Prostate gland (tissue), 2 donors: ENCODE measurements around the gene RAB6B. TPM values are rescaled to one million over a fixed set of nuclear protein-coding genes. Genes with fewer than 3 reads are reported as not detected.

Source experiments
- DNase-seq: peaks from one replicate; pipeline ENCODE4 v3.0.0-alpha.2; 2019; ENCODE audit warnings: low spot score
- H3K27ac ChIP-seq, 2 donors: fragments of 200-600 bp; sonication (generic); 2 replicates each; pipeline ENCODE4 v1.5.1; 2017 to 2019
- H3K27me3 ChIP-seq: fragments of 200-600 bp; sonication (generic); replicated peaks from 2 replicates; pipeline ENCODE4 v1.5.1; 2019; ENCODE audit not compliant: insufficient read depth
- H3K36me3 ChIP-seq, 2 donors: fragments of 200-600 bp; sonication (generic); 1 replicate in 1 of 2; 2 replicates in 1 of 2; pipeline versions ENCODE4 v1.5.1 to v1.8.1; 2017 to 2019
- H3K4me1 ChIP-seq: fragments of 200-600 bp; sonication (generic); replicated peaks from 2 replicates; pipeline ENCODE4 v1.5.1; 2019
- H3K4me3 ChIP-seq, 2 donors: fragments of 200-600 bp; sonication (generic); 2 replicates each; pipeline ENCODE4 v1.5.1; 2017 to 2019
- H3K9me3 ChIP-seq: fragments of 200-600 bp; sonication (generic); 2 replicates; pipeline ENCODE4 v1.5.1; 2017
- POLR2A ChIP-seq: fragments of 450-650 bp; IDR thresholded peaks from one replicate; pipeline ENCODE4 v1.6.1; 2016; ENCODE audit warnings: antibody characterized with exemption, mild to moderate bottlenecking
- POLR2AphosphoS5 ChIP-seq: sonication (generic); formaldehyde crosslinking; IDR thresholded peaks from one replicate; pipeline ENCODE4 v1.6.1; 2017; ENCODE audit warnings: antibody characterized with exemption
- WGBS: methylation state at CpG from one replicate; pipeline ENCODE4 v1.1.5; 2018; 5-methylcytosine and 5-hydroxymethylcytosine counted together
- intact Hi-C: fragments of 100-400 bp; cut with DNase I; formaldehyde crosslinking; loops from one replicate; pipeline ENCODE4 v1.14.2; 2022
- total RNA-seq, 2 donors: library from RNA; depleted of rRNA; stranded (reverse); fragments of >200 nt; gene quantifications; one replicate each; pipeline ENCODE4 v1.1.0, GENCODE V29; 2016
- TF ChIP-seq, protein P1 (sequence below), 4 experiments: fragments of 200-600 bp in 2 of 4; fragments of 450-650 bp in 2 of 4; sonication (generic) in 2 of 4; IDR thresholded peaks; 1 replicate in 3 of 4; 2 replicates in 1 of 4; pipeline ENCODE4 v1.5.1; 2016 to 2019; ENCODE audit warnings: antibody characterized with exemption in 4 of 4, mild to moderate bottlenecking in 2 of 4, moderate library complexity in 2 of 4

Gene RAB6B
- total RNA-seq, 2 donors from 2014 or later = 4.5 to 7.1 TPM

DNA sequence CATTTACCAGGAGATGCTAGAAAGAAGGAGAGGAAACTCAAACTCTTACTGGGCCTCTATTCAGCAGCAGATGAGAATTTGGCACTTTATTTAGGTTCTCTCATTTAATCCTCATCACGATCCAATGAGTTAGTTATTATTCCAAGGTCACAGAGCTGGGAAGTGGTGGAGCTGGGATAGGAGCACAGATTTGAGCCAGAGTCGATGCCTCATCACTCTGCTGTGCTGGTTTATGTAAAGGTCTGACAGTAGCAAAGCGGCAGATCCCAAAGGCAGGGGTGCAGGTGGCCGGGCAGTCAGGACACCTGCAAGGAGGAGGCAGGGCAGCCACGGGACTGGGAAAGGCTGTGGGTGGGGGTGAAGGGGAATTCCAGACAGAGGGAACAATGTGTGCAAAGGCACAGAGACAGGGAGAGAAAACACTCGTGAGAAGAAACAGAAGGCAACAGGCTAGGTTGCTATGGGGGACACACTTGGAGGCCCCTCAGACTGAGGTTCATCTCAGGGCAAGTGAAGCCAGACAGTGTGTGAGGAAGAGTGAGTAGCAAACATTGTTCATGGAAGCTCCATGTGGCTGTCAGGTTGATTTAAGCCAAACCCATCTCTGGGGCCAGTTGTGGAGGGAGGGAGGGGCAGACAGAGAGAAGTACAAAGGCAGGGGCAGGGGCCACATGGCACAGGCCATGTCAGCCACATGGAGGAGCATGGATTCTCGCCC is 26.8 kb downstream of the RAB6B start:
- Histone ChIP-seq H3K27ac (no peak overlapping the region), H3K4me1 (no peaks in the 10 kb centered on the region), H3K9me3 (no peaks in the 10 kb centered on the region), H3K36me3 (no peaks in the 10 kb centered on the region), H3K27me3 (no peaks in the 10 kb centered on the region), H3K4me3 (no peak overlapping the region)
- intact Hi-C loops = no loop called here
- TF ChIP-seq POLR2AphosphoS5 = no peak
- TF ChIP-seq, protein P1, sequence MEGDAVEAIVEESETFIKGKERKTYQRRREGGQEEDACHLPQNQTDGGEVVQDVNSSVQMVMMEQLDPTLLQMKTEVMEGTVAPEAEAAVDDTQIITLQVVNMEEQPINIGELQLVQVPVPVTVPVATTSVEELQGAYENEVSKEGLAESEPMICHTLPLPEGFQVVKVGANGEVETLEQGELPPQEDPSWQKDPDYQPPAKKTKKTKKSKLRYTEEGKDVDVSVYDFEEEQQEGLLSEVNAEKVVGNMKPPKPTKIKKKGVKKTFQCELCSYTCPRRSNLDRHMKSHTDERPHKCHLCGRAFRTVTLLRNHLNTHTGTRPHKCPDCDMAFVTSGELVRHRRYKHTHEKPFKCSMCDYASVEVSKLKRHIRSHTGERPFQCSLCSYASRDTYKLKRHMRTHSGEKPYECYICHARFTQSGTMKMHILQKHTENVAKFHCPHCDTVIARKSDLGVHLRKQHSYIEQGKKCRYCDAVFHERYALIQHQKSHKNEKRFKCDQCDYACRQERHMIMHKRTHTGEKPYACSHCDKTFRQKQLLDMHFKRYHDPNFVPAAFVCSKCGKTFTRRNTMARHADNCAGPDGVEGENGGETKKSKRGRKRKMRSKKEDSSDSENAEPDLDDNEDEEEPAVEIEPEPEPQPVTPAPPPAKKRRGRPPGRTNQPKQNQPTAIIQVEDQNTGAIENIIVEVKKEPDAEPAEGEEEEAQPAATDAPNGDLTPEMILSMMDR (IDR thresholded peaks at IDR 0.05) = no peak
- no peak for TF ChIP-seq POLR2A
- 71% methylated on average over 7 of the region's 7 CpGs for WGBS
- DNase-seq = no peak

DNA sequence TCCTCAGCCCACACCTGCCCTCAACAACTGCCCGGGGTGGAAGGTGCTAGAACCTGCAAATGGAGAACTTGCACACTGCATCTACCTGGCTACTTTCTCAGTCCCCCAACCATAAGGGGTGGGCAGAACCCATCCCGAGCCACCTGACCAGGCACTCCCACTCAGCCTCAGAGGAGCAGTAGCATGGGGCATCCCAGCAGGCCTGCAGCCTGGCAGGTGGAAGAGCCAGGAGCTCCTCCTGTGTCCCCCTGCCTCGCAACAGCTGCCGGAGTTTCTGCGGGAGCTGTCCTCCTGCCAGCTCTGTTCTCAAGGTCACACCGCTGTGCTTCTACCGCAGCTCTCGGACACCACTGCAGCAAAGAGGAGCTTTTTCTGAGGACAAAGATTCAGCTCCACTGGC is 27.5 kb downstream of the RAB6B start:
- Histone ChIP-seq H3K36me3 (no peaks in the 10 kb centered on the region), H3K4me1 (no peaks in the 10 kb centered on the region), H3K9me3 (no peaks in the 10 kb centered on the region), H3K27me3 (no peaks in the 10 kb centered on the region), H3K27ac (no peak overlapping the region), H3K4me3 (no peak overlapping the region)
- no peak for DNase-seq
- TF ChIP-seq POLR2A (no peak), POLR2AphosphoS5 (no peak)
- TF ChIP-seq, protein P1 (IDR thresholded peaks at IDR 0.05) = no peak
- 63% methylated on average over 8 of the region's 8 CpGs for WGBS
- intact Hi-C loops = no loop called here

DNA sequence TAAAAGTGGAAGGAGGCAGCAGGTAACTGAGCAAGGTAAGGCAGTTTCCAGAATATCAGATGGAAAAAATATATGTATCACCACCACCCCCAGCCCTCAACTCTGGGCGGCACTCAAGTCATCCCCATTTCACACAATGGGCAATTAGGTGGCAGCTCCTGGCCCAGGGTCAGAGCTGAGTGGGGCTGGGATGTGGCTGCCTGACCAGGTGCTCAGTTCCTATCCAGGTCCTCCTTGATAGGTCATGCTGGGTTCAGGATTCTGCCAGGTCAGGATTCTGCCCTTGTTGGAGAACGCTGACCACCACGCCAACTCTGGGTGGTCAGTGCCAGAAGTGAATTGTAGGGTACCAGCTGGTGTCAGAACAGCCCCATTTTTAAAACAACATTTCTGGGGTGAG is 29.5 kb downstream of the RAB6B start:
- intact Hi-C loops = no loop called here
- TF ChIP-seq, protein P1 (IDR thresholded peaks at IDR 0.05) = no peak
- TF ChIP-seq POLR2AphosphoS5 = no peak
- no peak for DNase-seq
- H3K36me3 ChIP-seq = no peaks in the 10 kb centered on the region
- H3K9me3 ChIP-seq = no peaks in the 10 kb centered on the region
- H3K4me1 ChIP-seq = no peaks in the 10 kb centered on the region
- H3K27me3 ChIP-seq = no peaks in the 10 kb centered on the region
- H3K4me3 ChIP-seq = no peak overlapping the region
- H3K27ac ChIP-seq = no peak overlapping the region
- WGBS = 93% methylated on average over 3 of the region's 3 CpGs

DNA sequence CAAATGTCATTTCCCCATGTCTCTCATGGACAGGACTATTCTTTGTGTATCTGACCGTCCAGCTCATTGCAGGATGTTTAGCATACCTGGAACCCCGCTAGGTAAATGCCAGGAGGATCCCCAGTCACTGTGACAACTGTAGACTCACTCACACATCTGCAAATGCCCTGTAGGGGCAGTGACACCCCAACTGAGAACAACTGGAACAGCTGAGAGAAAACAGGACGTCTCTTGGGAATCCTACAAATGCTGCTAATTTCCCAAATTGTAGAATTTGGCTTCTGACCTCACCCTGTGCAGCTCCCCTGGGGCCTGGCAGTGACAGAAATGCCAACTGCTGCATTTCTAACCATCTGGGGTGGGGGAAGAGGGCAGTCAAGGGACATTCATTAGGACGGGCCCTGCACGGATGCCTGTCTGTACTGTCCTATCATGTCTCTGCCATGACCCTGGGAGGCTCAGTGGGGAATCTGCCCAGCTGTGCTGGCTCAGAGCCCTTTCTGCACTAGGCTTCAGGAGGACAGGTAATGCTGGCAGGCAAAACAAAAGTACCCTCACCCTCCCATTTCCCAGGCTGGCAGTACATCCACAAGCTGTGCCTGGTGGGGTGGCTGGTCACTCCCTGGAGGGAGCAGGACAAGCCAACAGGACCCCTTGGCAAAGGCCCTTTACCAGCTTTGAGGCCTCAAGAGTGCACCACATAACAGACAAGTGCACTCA is 30.4 kb downstream of the RAB6B start:
- Histone ChIP-seq H3K4me3 (no peak overlapping the region), H3K27ac (no peak overlapping the region), H3K4me1 (no peaks in the 10 kb centered on the region), H3K9me3 (no peaks in the 10 kb centered on the region), H3K27me3 (no peaks in the 10 kb centered on the region), H3K36me3 (no peaks in the 10 kb centered on the region)
- TF ChIP-seq POLR2AphosphoS5 (no peak), POLR2A (no peak)
- TF ChIP-seq, protein P1 (IDR thresholded peaks at IDR 0.05) = no peak
- WGBS = 91% methylated on average over 5 of the region's 5 CpGs
- intact Hi-C loops = no loop called here
- no peak for DNase-seq

DNA sequence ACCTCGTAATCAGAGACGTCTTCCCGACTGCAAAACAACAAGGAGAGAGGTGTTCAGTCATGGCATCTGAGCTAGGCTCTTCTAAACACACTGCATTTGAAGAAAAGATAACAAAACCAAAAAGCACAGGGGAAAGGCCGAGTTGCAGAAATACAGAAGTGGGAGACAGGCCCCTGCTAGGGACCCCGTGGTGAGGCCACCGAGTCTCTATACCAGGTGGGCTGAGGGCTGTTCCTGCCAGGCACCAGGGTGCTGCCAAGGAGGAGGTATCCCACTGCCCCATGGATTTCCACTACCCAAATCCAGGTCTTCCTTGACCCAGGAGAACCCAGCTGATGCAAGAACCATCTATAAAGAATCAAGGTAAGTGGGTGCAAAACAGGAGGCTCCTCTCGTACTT is 31.1 kb downstream of the RAB6B start:
- Histone ChIP-seq H3K4me1 (no peaks in the 10 kb centered on the region), H3K9me3 (no peaks in the 10 kb centered on the region), H3K4me3 (no peak overlapping the region), H3K27ac (no peak overlapping the region), H3K27me3 (no peaks in the 10 kb centered on the region), H3K36me3 (no peaks in the 10 kb centered on the region)
- DNase-seq = no peak
- intact Hi-C loops = no loop called here
- TF ChIP-seq, protein P1 (IDR thresholded peaks at IDR 0.05) = no peak
- TF ChIP-seq POLR2A = no peak
- TF ChIP-seq POLR2AphosphoS5 = no peak
- 84% methylated on average over 7 of the region's 7 CpGs for WGBS
